Upper lobe of right lung (tissue), 1 donor: Measurements from ENCODE around the gene SESN3. TPM values are rescaled to one million over a fixed set of nuclear protein-coding genes. Genes with fewer than 3 reads are reported as not detected.
"Not testable (repeated sequence)": the region's sequence is repeated elsewhere in the genome, so short reads cannot be mapped to it uniquely, and the experiment has no call there.

ENCODE experiments used
- ATAC-seq: fragments of 200-7000 bp; cut with Tn5 transposase; one replicate; pipeline ENCODE4 v1.9.1; 2020; ENCODE audit warnings: mild to moderate bottlenecking, moderate library complexity
- DNase-seq: peaks from one replicate; pipeline ENCODE4 v3.0.0-alpha.2; 2020
- H3K27ac ChIP-seq: fragments of 200-600 bp; one replicate; pipeline ENCODE4 v1.8.0; 2022
- H3K27me3 ChIP-seq: fragments of 200-600 bp; one replicate; pipeline ENCODE4 v1.8.0; 2022; ENCODE audit warnings: mild to moderate bottlenecking
- H3K36me3 ChIP-seq: fragments of 200-600 bp; one replicate; pipeline ENCODE4 v1.8.0; 2022
- H3K4me1 ChIP-seq: fragments of 200-600 bp; one replicate; pipeline ENCODE4 v1.8.0; 2022
- H3K4me3 ChIP-seq: fragments of 200-600 bp; one replicate; pipeline ENCODE4 v1.8.0; 2022; ENCODE audit warnings: mild to moderate bottlenecking
- H3K9me3 ChIP-seq: fragments of 200-600 bp; one replicate; pipeline ENCODE4 v1.8.0; 2022
- intact Hi-C: fragments of 100-400 bp; cut with DNase I; formaldehyde crosslinking; loops from one replicate; pipeline ENCODE4 v1.11.0; 2022
- total RNA-seq: library from RNA; stranded (reverse); fragmentation: NEBNext Ultra II Directional; extraction: Animal tissue kit (Norgen Biotek cat#: 25700); gene quantifications from one replicate; pipeline ENCODE4 v1.2.1, GENCODE V29; 2021
- TF ChIP-seq, protein P1 (sequence below): fragments of 200-600 bp; IDR thresholded peaks from one replicate; pipeline ENCODE4 v1.8.0; 2022; ENCODE audit warnings: antibody characterized with exemption
- donor health status: DM: no; HTN: yes; CAD: no; lungs with severe emphysema.

The SESN3 gene
- total RNA-seq, 1 donor from 2014 or later, result 43.5 TPM

DNA sequence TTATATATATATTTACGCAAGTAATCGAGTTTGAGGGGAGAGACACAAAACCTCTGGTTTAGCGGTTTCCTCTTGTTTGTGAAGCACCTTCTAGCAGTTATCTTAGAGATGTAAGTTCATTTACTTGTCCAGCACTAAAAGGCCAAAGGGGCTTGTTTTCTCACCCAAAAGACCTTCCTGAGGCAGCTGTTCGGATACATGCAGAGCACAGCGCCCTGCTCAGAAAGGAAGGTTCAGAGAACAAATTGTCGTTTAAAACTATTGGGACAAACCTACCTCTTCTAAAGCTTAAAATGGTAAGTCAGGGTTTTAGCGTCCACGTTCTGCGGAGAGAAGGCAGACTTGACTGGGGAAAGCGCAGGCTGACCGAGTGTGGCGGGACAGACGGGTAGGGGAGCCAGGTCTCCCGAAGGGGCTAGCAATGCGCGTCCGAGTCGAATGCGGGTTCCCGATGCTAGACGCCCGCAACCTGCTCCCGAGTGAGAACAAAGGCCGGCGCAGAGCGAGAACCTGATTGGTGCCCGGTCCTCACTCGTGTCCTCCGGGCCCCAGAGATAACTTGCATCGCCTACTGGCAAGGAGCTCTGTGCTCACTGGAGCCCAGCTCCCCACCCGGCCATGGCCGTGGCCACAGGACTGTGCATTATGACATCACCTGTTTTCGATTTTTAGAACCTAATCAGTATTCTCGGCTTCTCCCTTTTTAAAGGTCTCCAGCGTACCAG is 1.0 kb upstream of the SESN3 start:
- intact Hi-C loops, result no loop called here
- Histone ChIP-seq H3K36me3 (no peaks in the 10 kb centered on the region), H3K27ac (peak overlapping the region; percentile 87), H3K4me1 (peaks cover 22% of the 10 kb centered on the region), H3K9me3 (no peaks in the 10 kb centered on the region), H3K27me3 (no peaks in the 10 kb centered on the region), H3K4me3 (peak overlapping the region; percentile 81)
- DNase-seq (peak; percentile 80), ATAC-seq (peak; percentile 16)
- TF ChIP-seq, protein P1, sequence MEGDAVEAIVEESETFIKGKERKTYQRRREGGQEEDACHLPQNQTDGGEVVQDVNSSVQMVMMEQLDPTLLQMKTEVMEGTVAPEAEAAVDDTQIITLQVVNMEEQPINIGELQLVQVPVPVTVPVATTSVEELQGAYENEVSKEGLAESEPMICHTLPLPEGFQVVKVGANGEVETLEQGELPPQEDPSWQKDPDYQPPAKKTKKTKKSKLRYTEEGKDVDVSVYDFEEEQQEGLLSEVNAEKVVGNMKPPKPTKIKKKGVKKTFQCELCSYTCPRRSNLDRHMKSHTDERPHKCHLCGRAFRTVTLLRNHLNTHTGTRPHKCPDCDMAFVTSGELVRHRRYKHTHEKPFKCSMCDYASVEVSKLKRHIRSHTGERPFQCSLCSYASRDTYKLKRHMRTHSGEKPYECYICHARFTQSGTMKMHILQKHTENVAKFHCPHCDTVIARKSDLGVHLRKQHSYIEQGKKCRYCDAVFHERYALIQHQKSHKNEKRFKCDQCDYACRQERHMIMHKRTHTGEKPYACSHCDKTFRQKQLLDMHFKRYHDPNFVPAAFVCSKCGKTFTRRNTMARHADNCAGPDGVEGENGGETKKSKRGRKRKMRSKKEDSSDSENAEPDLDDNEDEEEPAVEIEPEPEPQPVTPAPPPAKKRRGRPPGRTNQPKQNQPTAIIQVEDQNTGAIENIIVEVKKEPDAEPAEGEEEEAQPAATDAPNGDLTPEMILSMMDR, result peak; percentile 7

DNA sequence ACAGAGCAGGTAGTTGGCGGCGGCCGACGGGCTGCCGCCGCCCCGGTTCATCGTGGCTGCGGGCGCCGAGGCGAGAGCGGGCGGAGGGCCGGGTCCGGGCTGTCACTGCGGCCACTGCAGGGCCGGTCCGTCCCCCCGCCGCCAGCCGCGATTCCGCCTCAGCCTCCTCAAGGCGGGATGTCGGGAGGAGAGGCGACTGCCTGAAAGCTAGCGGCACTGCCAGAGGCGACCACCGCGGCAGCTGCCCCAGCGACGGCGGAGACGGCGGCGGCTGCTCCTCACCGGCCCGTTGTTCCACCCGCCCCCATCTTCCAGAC is 234 bp downstream of the SESN3 start:
- H3K9me3 ChIP-seq, result no peaks in the 10 kb centered on the region
- H3K27ac ChIP-seq, result peak overlapping the region; percentile 65
- peak overlapping the region; percentile 81 for H3K4me3 ChIP-seq
- ATAC-seq, result peak; percentile 34
- intact Hi-C loops, result no loop called here
- DNase-seq, result no peak
- TF ChIP-seq, protein P1, result no peak
- H3K36me3 ChIP-seq, result no peaks in the 10 kb centered on the region
- H3K27me3 ChIP-seq, result no peaks in the 10 kb centered on the region
- H3K4me1 ChIP-seq, result peaks cover 22% of the 10 kb centered on the region

DNA sequence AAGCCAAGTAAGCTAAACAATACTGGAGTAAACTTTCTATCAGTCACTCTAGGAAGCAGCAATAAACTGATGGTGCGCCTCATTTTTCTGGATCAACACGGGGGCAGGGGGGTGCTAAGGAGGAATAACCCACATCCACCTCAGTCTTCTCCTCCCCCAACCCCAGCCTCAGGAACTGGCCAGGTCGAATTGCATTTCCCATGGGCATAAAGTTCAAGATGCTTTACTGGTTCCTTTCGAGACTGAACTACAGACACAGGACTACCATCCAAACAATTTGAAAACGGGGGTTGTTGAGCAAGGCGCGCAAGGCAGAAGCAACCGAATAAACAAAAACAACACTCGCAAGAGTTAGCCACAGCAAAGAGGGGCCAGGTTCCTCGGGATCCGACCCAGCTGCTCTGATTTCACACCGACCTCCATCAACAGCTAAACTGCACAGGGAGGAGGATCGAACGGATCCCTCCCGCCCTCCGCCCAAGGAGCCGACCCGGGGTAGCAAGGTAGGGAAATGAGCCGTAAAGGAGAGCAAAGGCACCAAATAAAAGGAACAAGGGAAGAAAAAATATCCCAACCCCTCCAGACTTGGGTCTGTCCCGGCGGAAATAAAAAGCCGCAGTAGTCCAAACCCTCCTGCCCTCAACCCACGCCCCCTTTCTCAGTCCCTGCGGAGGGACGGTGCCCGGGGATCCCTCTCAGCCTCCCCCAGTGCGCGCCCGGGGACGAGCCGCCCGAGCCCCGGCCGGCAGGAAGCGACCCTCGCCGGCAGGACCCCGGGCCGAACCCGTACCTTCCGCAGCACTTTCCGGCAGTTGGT is 801 bp downstream of the SESN3 start:
- ATAC-seq (peak; percentile 0), DNase-seq (no peak)
- Histone ChIP-seq H3K4me1 (peaks cover 22% of the 10 kb centered on the region), H3K27me3 (no peaks in the 10 kb centered on the region), H3K4me3 (peak overlapping the region; percentile 81), H3K27ac (peak overlapping the region; percentile 65), H3K36me3 (no peaks in the 10 kb centered on the region), H3K9me3 (no peaks in the 10 kb centered on the region)
- intact Hi-C loops, result no loop called here
- TF ChIP-seq, protein P1, result no peak

DNA sequence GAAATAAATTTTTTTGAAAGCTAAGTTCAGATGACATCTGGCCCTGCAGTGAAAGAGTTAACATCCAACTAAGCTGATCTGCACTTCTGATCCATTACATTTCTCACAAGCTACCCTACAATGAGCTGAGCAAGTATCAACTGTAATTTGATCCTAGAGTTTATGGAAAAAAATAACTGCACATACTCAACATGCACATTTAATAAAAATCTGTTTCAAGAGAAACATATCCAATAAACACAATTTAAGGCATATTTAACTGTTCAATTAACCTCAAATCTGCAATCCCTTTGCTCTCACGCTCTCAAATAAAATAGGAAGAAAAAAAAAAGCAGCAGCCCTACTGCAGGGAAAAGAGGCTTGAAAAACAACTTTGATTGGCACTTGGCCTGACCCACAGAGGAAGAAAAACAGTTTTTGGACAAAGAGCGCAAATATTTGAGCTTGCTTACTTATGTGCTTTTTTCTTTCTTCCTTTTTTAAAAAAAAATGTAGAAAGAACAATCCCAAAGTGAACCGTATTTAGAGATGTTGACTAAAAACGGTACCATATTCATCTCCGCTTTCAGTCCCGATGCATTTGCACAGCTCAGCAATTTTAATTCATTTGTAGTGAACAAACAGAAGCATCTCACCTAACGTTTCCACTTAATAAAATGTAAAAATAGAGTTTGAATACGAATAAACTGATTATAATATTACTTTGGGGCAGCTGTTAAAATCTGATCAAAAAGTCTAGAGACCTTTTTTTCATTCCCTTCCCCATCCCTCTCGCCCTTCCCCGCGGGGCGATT is 1.6 kb downstream of the SESN3 start:
- TF ChIP-seq, protein P1, result no peak
- no peak for ATAC-seq
- peak overlapping the region; percentile 65 for H3K27ac ChIP-seq

DNA sequence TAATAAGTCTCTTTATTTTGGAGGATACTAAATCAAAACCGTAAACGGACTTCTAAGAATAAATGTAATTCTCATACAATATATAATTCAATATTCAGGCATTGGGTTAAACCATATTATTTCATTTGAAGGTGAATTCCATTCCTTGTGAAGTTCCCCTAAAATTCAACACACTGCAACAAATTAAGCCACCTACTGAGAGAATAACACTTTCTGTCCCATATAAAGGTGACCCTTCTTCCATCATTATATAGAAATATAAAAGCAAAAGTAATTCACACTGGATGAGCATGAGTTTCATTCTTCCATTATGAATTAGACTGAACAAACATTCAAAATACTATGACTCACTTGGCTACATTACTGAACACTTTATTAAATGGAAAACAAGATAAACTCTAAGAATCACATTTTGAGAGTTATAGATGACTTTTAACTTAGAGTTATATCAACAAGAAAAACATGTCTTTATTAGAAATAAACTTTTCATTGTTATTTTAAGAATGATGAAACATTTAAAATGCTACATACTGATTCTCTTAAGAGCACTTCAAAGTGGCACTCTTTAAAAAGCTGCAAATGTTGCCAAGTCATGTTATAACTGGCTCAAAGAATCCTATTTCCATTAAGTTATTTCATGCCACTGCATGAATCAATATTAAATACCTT is 2.8 kb downstream of the SESN3 start:
- Histone ChIP-seq H3K9me3 (no peaks in the 10 kb centered on the region), H3K36me3 (no peaks in the 10 kb centered on the region), H3K4me1 (peaks cover 22% of the 10 kb centered on the region), H3K4me3 (peak overlapping the region; percentile 81), H3K27me3 (no peaks in the 10 kb centered on the region), H3K27ac (no peak overlapping the region)
- DNase-seq (no peak), ATAC-seq (no peak)
- TF ChIP-seq, protein P1, result no peak
- intact Hi-C loops, result no loop called here

More for the DNA sequence above, 1.6 kb downstream of the SESN3 start:
- DNase-seq, result no peak
- H3K36me3 ChIP-seq, result no peaks in the 10 kb centered on the region
- peaks cover 22% of the 10 kb centered on the region for H3K4me1 ChIP-seq
- peak overlapping the region; percentile 81 for H3K4me3 ChIP-seq
- no peaks in the 10 kb centered on the region for H3K27me3 ChIP-seq
- H3K9me3 ChIP-seq, result no peaks in the 10 kb centered on the region
- intact Hi-C loops, result no loop called here

DNA sequence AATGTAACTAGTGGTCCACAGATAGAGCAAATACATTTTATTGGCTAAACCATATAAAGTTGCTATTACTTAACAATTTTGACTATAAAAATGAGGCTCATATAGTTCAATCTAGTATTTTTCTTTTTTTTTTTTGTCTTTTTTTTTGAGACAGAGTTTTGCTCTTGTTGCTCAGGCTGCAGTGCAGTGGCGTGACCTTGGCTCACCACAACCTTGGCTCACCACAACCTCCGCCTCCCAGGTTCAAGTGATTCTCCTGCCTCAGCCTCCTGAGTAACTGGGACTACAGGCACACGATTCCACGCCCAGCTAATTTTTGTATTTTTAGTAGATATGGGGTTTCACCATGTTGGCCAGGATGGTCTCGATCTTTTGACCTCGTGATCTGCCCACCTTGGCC is 3.9 kb downstream of the SESN3 start:
- H3K4me1 ChIP-seq, result peaks cover 12% of the 10 kb centered on the region
- intact Hi-C loops, H3K27me3 ChIP-seq, H3K4me3 ChIP-seq, H3K27ac ChIP-seq, H3K9me3 ChIP-seq, DNase-seq, H3K36me3 ChIP-seq, ATAC-seq: not testable (repeated sequence)
